Measurements from ENCODE around the gene PRKCH.

PRKCH gene

DNA sequence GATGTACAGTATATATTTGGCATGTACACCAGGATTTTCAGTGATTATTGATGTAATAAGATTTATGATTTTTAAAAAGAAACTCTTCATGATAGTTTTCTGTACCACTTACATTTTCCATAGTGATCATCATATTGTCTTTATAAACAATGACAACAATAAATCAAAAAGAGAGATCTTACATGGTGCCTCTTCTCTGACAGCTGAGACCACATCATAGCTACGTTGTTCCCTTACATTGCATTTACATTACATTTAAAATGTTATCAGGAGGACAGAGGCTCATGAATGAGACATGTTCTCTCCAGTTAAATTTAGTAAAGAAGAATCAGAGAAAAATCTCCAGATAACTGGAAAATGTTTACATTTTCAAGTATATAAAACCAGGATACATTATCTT lies 112.4 kb downstream of the PRKCH start:
- Mint-ChIP-seq H3K9me3 (no peaks in the 10 kb centered on the region), H3K4me1 (peaks cover 0 to 1% of the 10 kb centered on the region in 2 donors), H3K36me3 (no peaks in the 10 kb centered on the region), H3K4me3 (no peak overlapping the region), H3K27ac (no peak overlapping the region), H3K27me3 (peaks cover 0 to 6% of the 10 kb centered on the region in 2 donors)
- DNase-seq (no peak), ATAC-seq (replicated peaks) (no peak)

DNA sequence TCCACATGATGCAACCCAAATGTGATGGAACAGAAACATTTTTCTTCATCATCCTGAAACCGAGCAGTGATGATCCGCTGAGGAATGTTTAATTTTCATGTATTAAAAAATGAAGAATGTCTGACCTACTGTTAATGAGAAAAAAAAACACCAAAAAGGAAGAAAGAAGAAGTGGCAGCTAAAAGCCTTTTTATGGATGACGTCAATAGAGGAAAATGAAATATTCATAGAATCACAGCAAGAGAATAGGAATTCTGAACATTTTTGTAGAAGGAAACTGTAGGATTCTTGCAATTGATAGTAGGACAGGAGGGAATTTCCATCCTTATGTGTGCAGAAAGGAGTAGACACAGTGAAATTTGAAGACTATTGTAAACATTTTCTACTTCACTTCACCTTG lies 112.9 kb downstream of the PRKCH start:
- ATAC-seq (replicated peaks) (no peak), DNase-seq (no peak)
- H3K9me3 Mint-ChIP-seq = no peaks in the 10 kb centered on the region
- H3K27me3 Mint-ChIP-seq = peaks cover 0 to 6% of the 10 kb centered on the region in 2 donors
- no peak overlapping the region for H3K4me3 Mint-ChIP-seq
- no peak overlapping the region for H3K27ac Mint-ChIP-seq
- H3K36me3 Mint-ChIP-seq = no peaks in the 10 kb centered on the region
- peaks cover 5 to 6% of the 10 kb centered on the region in 2 donors for H3K4me1 Mint-ChIP-seq

GRCh38 chr14:61435563-61436337 lies 114.4 kb downstream of the PRKCH start:
- Mint-ChIP-seq H3K27ac (no peak overlapping the region), H3K36me3 (no peaks in the 10 kb centered on the region)

DNA sequence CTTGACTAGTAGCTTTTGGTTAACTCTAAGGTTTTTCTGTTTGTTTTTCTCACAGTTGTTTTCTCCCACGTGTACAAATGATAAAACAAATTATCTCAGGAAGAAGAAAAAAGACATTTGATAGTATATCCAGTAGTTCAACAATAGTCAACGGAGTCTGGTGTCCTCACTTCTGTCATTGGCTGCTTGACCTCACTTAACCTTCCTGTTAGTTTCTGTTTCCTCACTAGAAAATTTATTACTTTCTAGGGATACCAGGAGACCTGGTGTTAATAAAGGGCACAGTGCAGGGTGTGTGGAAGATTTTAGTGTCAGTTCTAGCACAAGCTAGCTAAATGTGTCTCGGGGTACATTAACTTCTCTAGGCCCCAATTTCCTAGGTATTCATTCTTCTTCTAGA lies 116.0 kb downstream of the PRKCH start:
- H3K36me3 Mint-ChIP-seq = no peaks in the 10 kb centered on the region

More at GRCh38 chr14:61435563-61436337, 114.4 kb downstream of the PRKCH start:
- no peaks in the 10 kb centered on the region for H3K9me3 Mint-ChIP-seq
- ATAC-seq (replicated peaks) (no peak), DNase-seq (no peak)
- no peak overlapping the region for H3K4me3 Mint-ChIP-seq
- peaks cover 8 to 12% of the 10 kb centered on the region in 2 donors for H3K4me1 Mint-ChIP-seq
- peaks cover 0 to 6% of the 10 kb centered on the region in 2 donors for H3K27me3 Mint-ChIP-seq

DNA sequence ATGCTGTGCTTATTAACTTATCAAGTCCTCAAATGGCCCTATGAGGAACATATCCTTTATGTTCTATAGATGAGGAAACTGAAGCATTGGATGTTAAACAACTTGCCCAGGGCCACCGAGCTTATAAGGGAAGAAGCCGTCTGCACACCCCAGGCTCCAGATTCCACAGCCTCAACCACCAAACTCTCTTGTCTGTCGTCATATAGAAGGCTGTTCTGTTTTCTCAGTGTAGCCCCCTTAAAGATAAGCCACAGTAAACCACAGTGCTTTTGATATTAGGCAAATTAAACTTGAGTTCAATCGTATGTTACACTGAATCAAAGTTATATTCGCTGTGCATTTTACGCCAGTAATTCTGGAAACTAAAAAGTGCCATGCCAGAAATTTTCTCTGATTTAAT lies 116.7 kb downstream of the PRKCH start:
- no peaks in the 10 kb centered on the region for H3K9me3 Mint-ChIP-seq
- peaks cover 8 to 12% of the 10 kb centered on the region in 2 donors for H3K4me1 Mint-ChIP-seq
- H3K4me3 Mint-ChIP-seq = no peak overlapping the region
- no peaks in the 10 kb centered on the region for H3K36me3 Mint-ChIP-seq
- peaks cover 0 to 6% of the 10 kb centered on the region in 2 donors for H3K27me3 Mint-ChIP-seq
- DNase-seq (no peak), ATAC-seq (replicated peaks) (no peak)
- no peak overlapping the region for H3K27ac Mint-ChIP-seq

More for the DNA sequence above, 116.0 kb downstream of the PRKCH start:
- peaks cover 0 to 6% of the 10 kb centered on the region in 2 donors for H3K27me3 Mint-ChIP-seq
- H3K9me3 Mint-ChIP-seq = no peaks in the 10 kb centered on the region
- ATAC-seq (replicated peaks) = no peak
- H3K4me3 Mint-ChIP-seq = no peak overlapping the region
- DNase-seq = no peak
- peaks cover 8 to 12% of the 10 kb centered on the region in 2 donors for H3K4me1 Mint-ChIP-seq
- H3K27ac Mint-ChIP-seq = no peak overlapping the region

DNA sequence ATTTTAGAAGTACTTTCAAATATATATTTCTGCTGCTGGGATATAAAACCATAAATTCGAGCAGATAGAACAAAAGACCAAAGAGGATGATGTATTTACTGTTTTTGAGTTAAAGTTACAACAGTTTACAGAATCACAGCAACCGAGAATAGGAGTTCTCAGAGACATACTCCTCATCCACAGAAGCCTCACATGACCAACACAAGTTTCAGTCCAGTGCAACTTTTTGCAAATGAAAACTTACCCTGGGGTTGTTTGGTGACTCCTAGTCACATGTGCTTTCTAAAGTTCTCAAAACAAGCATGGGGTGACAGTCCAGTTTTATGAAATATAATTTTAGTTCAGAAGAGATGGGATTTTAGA lies 117.1 kb downstream of the PRKCH start:
- no peak for ATAC-seq (replicated peaks)
- DNase-seq = no peak
- no peaks in the 10 kb centered on the region for H3K9me3 Mint-ChIP-seq
- peaks cover 8 to 15% of the 10 kb centered on the region in 2 donors for H3K4me1 Mint-ChIP-seq
- H3K36me3 Mint-ChIP-seq = no peaks in the 10 kb centered on the region
- H3K27ac Mint-ChIP-seq = no peak overlapping the region
- no peak overlapping the region for H3K4me3 Mint-ChIP-seq
- peaks cover 0 to 6% of the 10 kb centered on the region in 2 donors for H3K27me3 Mint-ChIP-seq

DNA sequence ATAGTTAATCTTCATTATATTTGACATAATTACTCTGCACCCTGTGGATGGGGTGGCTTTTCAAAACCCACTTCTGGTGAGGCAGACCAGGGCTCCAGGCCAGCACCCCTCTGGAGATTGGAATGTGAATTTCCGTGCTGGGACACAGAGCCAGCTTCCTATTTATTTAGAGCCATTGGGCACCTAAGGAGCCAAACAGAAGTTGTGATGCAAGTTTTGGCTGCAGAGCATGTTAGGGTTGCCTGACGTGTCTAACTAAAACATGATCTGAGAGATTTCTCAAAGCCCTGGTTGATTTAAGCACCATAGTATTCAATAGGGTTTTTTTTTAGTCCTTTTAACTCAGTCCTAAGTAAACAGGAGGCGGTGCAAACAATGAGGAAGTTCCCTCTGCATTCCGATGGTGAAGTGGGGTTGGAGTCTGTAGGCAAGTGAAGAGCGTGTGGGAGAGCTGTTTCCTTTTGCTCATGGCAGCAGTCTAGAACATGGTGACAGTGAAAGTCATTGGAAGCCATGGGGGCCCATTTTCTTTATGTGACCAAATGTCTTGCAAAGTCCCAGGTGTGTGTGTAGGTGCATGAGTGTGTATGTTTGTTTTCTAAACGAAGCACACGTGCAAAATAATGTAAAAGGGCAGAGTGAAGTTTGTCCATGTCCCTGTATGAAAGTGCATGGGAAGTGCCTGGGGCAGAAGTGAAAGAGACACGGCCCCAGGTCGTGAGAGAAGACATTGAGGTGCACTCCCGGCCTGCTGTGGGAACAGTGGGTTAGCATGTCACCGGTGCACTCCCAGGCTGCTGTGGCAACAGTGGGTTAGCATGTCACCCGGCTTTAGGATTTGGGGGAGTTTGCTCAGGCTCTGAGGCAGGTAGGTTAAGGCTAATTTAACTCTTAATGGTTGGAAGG lies 117.7 kb downstream of the PRKCH start:
- Mint-ChIP-seq H3K27me3 (peaks cover 0 to 5% of the 10 kb centered on the region in 2 donors), H3K4me1 (peaks cover 8 to 20% of the 10 kb centered on the region in 2 donors), H3K9me3 (no peaks in the 10 kb centered on the region), H3K36me3 (no peaks in the 10 kb centered on the region), H3K27ac (peak overlapping the region; percentile 44), H3K4me3 (peak overlapping the region; percentile 52 to 65)
- DNase-seq (no peak), ATAC-seq (replicated peaks) (peak; percentile 61 to 70)

GRCh38 chr14:61439779-61440418 lies 118.5 kb downstream of the PRKCH start:
- H3K27me3 Mint-ChIP-seq = no peaks in the 10 kb centered on the region
- peaks cover 12 to 23% of the 10 kb centered on the region in 2 donors for H3K4me1 Mint-ChIP-seq
- DNase-seq = no peak
- peak overlapping the region; percentile 52 to 65 for H3K4me3 Mint-ChIP-seq
- no peaks in the 10 kb centered on the region for H3K9me3 Mint-ChIP-seq
- H3K36me3 Mint-ChIP-seq = no peaks in the 10 kb centered on the region
- no peak overlapping the region for H3K27ac Mint-ChIP-seq
- no peak for ATAC-seq (replicated peaks)

DNA sequence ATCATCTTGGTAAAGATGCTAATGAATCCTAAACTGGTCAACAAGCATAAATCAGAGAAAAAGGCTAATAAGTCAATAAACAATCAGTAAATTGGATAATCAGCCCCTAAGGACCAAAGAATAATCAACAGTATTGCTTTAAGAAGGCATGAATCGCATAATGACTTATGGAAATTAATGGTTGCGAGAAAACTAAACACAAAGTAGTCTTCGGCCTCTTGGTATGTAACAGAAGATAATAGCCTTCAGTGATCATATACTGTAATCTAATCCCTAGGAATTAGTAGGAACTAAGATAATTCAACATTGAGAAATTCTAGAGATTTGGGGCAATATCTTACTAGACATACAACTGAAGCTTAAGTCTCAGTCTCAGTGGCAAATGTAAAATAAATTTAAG lies 122.1 kb downstream of the PRKCH start:
- Mint-ChIP-seq H3K27me3 (no peaks in the 10 kb centered on the region), H3K27ac (no peak overlapping the region), H3K4me1 (peaks cover 15 to 27% of the 10 kb centered on the region in 2 donors), H3K9me3 (no peaks in the 10 kb centered on the region), H3K4me3 (no peak overlapping the region), H3K36me3 (no peaks in the 10 kb centered on the region)
- ATAC-seq (replicated peaks) (no peak), DNase-seq (no peak)

GRCh38 chr14:61444215-61444768 lies 122.9 kb downstream of the PRKCH start:
- Mint-ChIP-seq H3K4me1 (peaks cover 11 to 21% of the 10 kb centered on the region in 2 donors), H3K4me3 (no peak overlapping the region), H3K36me3 (no peaks in the 10 kb centered on the region), H3K27me3 (no peaks in the 10 kb centered on the region), H3K9me3 (no peaks in the 10 kb centered on the region), H3K27ac (no peak overlapping the region)
- ATAC-seq (replicated peaks) (peak; percentile 96 to 97), DNase-seq (peak; percentile 26)

DNA sequence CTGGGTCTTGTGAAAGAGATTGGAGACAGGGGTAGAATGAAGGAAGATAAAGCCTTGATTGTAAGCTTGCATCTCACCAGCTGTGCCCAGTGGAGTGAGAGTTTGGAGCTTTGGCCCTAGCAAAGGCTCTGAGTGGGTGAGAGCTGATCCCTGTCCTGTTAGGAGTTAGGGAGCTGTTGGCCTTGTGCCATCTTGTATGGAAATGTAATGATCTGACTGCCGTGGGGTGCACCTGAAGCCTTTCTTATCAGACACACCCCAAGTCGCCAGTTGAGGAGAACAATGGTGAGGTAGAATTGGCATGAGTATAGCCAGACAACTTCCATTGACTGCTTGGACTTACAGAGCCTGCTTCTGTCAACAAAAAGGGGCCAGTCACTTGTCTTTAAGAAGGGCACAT lies 130.1 kb downstream of the PRKCH start:
- no peak overlapping the region for H3K27ac Mint-ChIP-seq
- H3K9me3 Mint-ChIP-seq = no peaks in the 10 kb centered on the region
- no peaks in the 10 kb centered on the region for H3K36me3 Mint-ChIP-seq
- no peak for DNase-seq
- peaks cover 0 to under 1% of the 10 kb centered on the region in 2 donors for H3K4me1 Mint-ChIP-seq
- H3K27me3 Mint-ChIP-seq = no peaks in the 10 kb centered on the region
- H3K4me3 Mint-ChIP-seq = no peak overlapping the region
- no peak for ATAC-seq (replicated peaks)

GRCh38 chr14:61451891-61452400 lies 130.6 kb downstream of the PRKCH start:
- DNase-seq (no peak), ATAC-seq (replicated peaks) (no peak)
- Mint-ChIP-seq H3K36me3 (peaks cover 0 to 1% of the 10 kb centered on the region in 2 donors), H3K4me3 (no peak overlapping the region), H3K27ac (no peak overlapping the region), H3K9me3 (no peaks in the 10 kb centered on the region), H3K27me3 (no peaks in the 10 kb centered on the region), H3K4me1 (peaks cover 2 to 5% of the 10 kb centered on the region in 2 donors)

DNA sequence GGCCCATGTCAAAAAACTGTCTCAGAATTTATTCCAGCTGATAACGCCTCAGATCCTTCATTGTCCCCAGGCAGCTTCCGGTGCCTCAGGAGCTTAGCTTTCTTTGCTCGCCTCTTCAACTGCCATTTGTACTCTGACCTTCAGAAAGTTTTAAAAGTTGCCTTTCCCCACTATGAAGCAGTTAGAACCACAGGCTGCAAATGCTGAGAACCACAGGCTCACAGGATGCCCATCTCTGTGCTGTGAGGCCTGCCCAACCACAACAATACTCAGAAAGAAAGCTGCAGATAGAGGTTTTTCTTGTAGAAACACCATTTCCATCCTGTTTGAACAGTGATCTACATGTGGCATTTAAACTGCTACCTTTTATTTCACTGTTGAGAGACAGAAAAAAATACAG lies 131.1 kb downstream of the PRKCH start:
- no peak overlapping the region for H3K4me3 Mint-ChIP-seq
- H3K27ac Mint-ChIP-seq = no peak overlapping the region
- peaks cover 2 to 10% of the 10 kb centered on the region in 2 donors for H3K4me1 Mint-ChIP-seq

More for the DNA sequence above, 131.1 kb downstream of the PRKCH start:
- H3K36me3 Mint-ChIP-seq = peaks cover 0 to 1% of the 10 kb centered on the region in 2 donors
- no peaks in the 10 kb centered on the region for H3K27me3 Mint-ChIP-seq
- ATAC-seq (replicated peaks) = peak; percentile 29 to 74
- H3K9me3 Mint-ChIP-seq = no peaks in the 10 kb centered on the region
- DNase-seq = no peak

All from stimulated activated naive B cell treated with anti-CD40 and anti-IgM and Interleukin-4, amounts not matched to agents 10 μg/mL and 1 μg/mL and 100 μg/mL, for 72 hours (primary cell).